Sigmoid colon (tissue), 4 donors: Measurements from ENCODE around the gene SSTR1.

ENCODE experiments used
- EP300 ChIP-seq, 4 donors: sonication (generic); formaldehyde crosslinking; IDR thresholded peaks; one replicate each; pipeline ENCODE4 v1.6.1; 2017; ENCODE audit warnings: antibody characterized with exemption in 4 of 4
- POLR2A ChIP-seq, 2 donors: fragments of 450-650 bp; IDR thresholded peaks; one replicate each; pipeline ENCODE4 v1.6.1; 2016; ENCODE audit warnings: antibody characterized with exemption in 2 of 2, mild to moderate bottlenecking in 2 of 2, moderate library complexity in 2 of 2
- TF ChIP-seq, protein P1 (sequence below), 4 experiments: fragments of 450-650 bp in 3 of 4; fragments of 200-600 bp in 1 of 4; IDR thresholded peaks; one replicate each; pipeline ENCODE4 v1.5.1; 2016 to 2019; ENCODE audit warnings: antibody characterized with exemption in 4 of 4, mild to moderate bottlenecking in 3 of 4, moderate library complexity in 2 of 4

GRCh38 chr14:38187528-38187927 is 20.2 kb upstream of the SSTR1 start:
- TF ChIP-seq EP300 (IDR thresholded peaks at IDR 0.05) (no peak), POLR2A (IDR thresholded peaks at IDR 0.05) (no peak)
- TF ChIP-seq, protein P1, sequence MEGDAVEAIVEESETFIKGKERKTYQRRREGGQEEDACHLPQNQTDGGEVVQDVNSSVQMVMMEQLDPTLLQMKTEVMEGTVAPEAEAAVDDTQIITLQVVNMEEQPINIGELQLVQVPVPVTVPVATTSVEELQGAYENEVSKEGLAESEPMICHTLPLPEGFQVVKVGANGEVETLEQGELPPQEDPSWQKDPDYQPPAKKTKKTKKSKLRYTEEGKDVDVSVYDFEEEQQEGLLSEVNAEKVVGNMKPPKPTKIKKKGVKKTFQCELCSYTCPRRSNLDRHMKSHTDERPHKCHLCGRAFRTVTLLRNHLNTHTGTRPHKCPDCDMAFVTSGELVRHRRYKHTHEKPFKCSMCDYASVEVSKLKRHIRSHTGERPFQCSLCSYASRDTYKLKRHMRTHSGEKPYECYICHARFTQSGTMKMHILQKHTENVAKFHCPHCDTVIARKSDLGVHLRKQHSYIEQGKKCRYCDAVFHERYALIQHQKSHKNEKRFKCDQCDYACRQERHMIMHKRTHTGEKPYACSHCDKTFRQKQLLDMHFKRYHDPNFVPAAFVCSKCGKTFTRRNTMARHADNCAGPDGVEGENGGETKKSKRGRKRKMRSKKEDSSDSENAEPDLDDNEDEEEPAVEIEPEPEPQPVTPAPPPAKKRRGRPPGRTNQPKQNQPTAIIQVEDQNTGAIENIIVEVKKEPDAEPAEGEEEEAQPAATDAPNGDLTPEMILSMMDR (IDR thresholded peaks at IDR 0.05): no peak
